Suprapubic skin (tissue), 4 donors: Measurements from ENCODE around the gene KRT8. TPM values are rescaled to one million over a fixed set of nuclear protein-coding genes. Genes with fewer than 3 reads are reported as not detected.
A peak's percentile ranks its signal among the peaks of the same experiment; 100 is the strongest.

Source experiments
- DNase-seq, 2 donors: peaks; one replicate each; pipeline ENCODE4 v3.0.0-alpha.2; 2019; ENCODE audit warnings: low spot score in 2 of 2
- H3K27ac ChIP-seq: fragments of 200-600 bp; sonication (generic); one replicate; pipeline ENCODE4 v1.5.1; 2019
- H3K27me3 ChIP-seq: fragments of 200-600 bp; sonication (generic); one replicate; pipeline ENCODE4 v1.5.1; 2019
- H3K36me3 ChIP-seq: fragments of 200-600 bp; sonication (generic); one replicate; pipeline ENCODE4 v1.5.1; 2019
- H3K4me1 ChIP-seq: fragments of 200-600 bp; sonication (generic); one replicate; pipeline ENCODE4 v1.5.1; 2019
- H3K4me3 ChIP-seq: fragments of 200-600 bp; sonication (generic); one replicate; pipeline ENCODE4 v1.5.1; 2019; ENCODE audit warnings: mild to moderate bottlenecking
- H3K9me3 ChIP-seq: fragments of 200-600 bp; sonication (generic); one replicate; pipeline ENCODE4 v1.5.1; 2019
- CTCF ChIP-seq, 2 donors: fragments of 200-600 bp in 1 of 2; fragments of 450-650 bp in 1 of 2; sonication (generic) in 1 of 2; IDR thresholded peaks; one replicate each; pipeline ENCODE4 v1.5.1; 2016 to 2019; ENCODE audit warnings: antibody characterized with exemption in 2 of 2, mild to moderate bottlenecking in 1 of 2, moderate library complexity in 1 of 2
- EP300 ChIP-seq: sonication (generic); formaldehyde crosslinking; IDR thresholded peaks from one replicate; pipeline ENCODE4 v1.6.1; 2017; ENCODE audit warnings: antibody characterized with exemption
- POLR2A ChIP-seq, 2 donors: fragments of 450-650 bp; IDR thresholded peaks; one replicate each; pipeline ENCODE4 v1.6.1; 2017; ENCODE audit warnings: antibody characterized with exemption in 2 of 2, mild to moderate bottlenecking in 2 of 2, moderate library complexity in 2 of 2
- POLR2AphosphoS5 ChIP-seq, 3 donors: sonication (generic); formaldehyde crosslinking; IDR thresholded peaks; one replicate each; pipeline ENCODE4 v1.6.1; 2017; ENCODE audit warnings: antibody characterized with exemption in 3 of 3
- WGBS: methylation state at CpG from one replicate; pipeline ENCODE4 v1.1.5; 2018; 5-methylcytosine and 5-hydroxymethylcytosine counted together
- total RNA-seq, 4 donors: library from RNA; depleted of rRNA; stranded (reverse); fragments of >200 nt; gene quantifications; one replicate each; pipeline ENCODE4 v1.1.0, GENCODE V29; 2016

Gene KRT8
- total RNA-seq, 4 donors from 2014 or later: 49.4 to 93.7 (median 65.9) TPM

DNA sequence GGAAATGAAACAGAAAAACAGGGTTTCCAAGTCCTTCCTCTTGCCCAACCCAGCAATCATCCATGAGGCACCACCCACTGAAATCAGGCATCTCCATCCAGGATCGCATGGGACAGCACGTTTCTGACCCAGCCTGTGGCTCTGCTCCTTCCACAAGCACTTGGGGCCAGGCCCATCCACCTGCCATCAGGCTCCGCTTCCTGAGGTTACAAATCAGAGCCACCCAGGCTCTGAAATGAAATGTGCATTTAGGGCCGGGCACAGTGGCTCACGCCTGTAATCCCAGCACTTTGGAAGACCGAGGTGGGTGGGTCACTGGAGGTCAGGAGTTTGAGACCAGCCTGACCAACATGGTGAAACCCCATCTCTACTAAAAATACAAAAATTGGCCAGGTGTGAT is 55.4 kb downstream of the KRT8 start:
- Histone ChIP-seq H3K4me1 (peaks cover 21% of the 10 kb centered on the region), H3K4me3 (no peak overlapping the region), H3K27ac (no peak overlapping the region), H3K27me3 (no peaks in the 10 kb centered on the region), H3K36me3 (no peaks in the 10 kb centered on the region), H3K9me3 (no peaks in the 10 kb centered on the region)
- WGBS: 68% methylated on average over 6 of the region's 6 CpGs
- DNase-seq: peak in 1 of 2 donors; percentile 45
- TF ChIP-seq POLR2A (IDR thresholded peaks at IDR 0.05) (no peak), POLR2AphosphoS5 (IDR thresholded peaks at IDR 0.05) (no peak), EP300 (no peak), CTCF (IDR thresholded peaks at IDR 0.05) (no peak)

DNA sequence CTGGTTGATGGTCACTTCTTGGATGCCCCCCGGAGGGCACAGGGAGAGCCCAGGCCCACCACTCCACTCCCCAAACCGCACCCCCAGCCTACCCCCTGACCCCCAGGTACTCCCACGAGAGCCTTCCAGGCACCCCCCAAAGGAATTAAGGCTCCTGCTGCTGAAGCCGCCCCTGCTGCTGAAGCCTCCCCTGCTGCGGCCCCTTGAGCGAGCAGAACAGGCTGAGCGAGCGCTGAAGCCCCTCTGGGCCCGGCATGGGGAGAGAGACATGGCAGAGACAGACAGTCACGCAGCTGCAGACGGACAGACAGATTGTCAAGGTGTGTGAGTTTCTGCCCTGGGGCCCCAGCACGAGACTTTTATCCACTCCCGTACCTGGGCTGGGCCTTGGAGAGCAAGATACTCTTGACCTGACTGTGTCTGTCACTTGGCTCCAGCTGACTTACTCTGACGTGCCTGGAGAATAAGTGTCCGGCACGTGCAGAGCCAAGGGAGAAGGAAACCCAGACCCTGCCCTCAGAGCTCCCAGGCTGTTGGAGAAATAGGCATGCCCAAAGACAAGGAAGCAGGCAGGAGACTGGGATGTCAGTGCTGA is 56.1 kb downstream of the KRT8 start, which contains the start of gene KRT78:
Gene KRT78, minus strand, starts transcription at position 334 of the 595 bp plus-strand sequence. Its CDS starts 64 bp downstream, at position 270.
- Histone ChIP-seq H3K4me1 (peaks cover 21% of the 10 kb centered on the region), H3K9me3 (no peaks in the 10 kb centered on the region), H3K4me3 (no peak within 1 kb of the TSS), H3K27me3 (no peaks in the 10 kb centered on the region), H3K36me3 (no peaks in the 10 kb centered on the region), H3K27ac (peak within 1 kb of the TSS; percentile 31)
- TF ChIP-seq CTCF (IDR thresholded peaks at IDR 0.05) (no peak), EP300 (no peak), POLR2AphosphoS5 (IDR thresholded peaks at IDR 0.05) (no peak), POLR2A (IDR thresholded peaks at IDR 0.05) (no peak)
- 52% methylated on average over 3 of the region's 16 CpGs for WGBS
- DNase-seq: peak in 1 of 2 donors; percentile 53

DNA sequence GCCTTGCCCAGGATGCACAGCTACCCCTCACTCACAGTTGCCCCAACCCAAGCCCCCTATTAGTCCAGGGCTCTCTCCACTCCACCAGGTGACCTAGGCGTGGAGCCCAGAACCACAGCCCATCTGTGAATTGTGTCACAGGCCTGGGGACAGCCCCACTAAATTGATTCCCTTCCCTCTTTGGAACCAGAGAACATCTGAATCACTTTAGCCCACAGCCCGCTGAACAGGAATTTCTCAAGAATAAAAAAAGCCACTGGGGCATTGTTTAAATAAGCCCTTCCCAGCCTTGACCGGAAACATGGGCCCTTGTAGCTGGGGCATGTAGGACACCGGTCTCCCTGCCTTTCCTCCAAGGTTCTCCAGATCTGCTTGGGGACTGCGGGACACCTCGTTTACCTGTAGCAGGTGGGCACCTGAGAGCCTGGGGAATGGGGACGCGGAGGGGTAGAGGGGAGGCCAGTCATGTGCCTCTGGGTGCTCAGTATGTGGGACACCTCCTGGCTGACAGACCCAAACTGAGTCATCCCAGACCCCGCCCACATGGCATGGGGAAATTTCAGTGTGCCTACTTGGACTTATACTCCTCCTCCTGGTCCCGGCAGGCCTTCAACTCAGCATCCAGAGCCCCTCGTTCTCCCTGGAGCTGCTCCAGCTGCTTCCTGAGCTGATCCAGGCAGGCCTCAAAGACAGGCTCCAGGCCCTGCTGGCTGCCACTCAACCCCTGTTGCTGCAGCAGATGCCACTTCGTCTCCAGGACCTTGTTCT is 57.4 kb downstream of the KRT8 start:
- DNase-seq: peak in 1 of 2 donors; percentile 62
- Histone ChIP-seq H3K4me1 (peaks cover 21% of the 10 kb centered on the region), H3K27ac (peak overlapping the region; percentile 31), H3K27me3 (no peaks in the 10 kb centered on the region), H3K9me3 (no peaks in the 10 kb centered on the region), H3K36me3 (no peaks in the 10 kb centered on the region), H3K4me3 (no peak overlapping the region)
- 67% methylated on average over 7 of the region's 12 CpGs for WGBS
- no peak for TF ChIP-seq CTCF (IDR thresholded peaks at IDR 0.05)
- no peak for TF ChIP-seq POLR2AphosphoS5 (IDR thresholded peaks at IDR 0.05)
- TF ChIP-seq EP300: no peak
- no peak for TF ChIP-seq POLR2A (IDR thresholded peaks at IDR 0.05)

Other genes starting within 250 kb of the KRT8 start
- 1,000 to 10,000 TPM; 4,815 to 9,656 (median 5,822) TPM for gene KRT1, start 224.7 kb downstream of the KRT8 start, total RNA-seq
- 100 to 1,000 TPM; 146 to 424 (median 275) TPM for gene KRT77, start 201.6 kb downstream of the KRT8 start, total RNA-seq
- gene KRT76, start 127.7 kb downstream of the KRT8 start, total RNA-seq: not detected
- gene KRT3, start 109.0 kb downstream of the KRT8 start, total RNA-seq: not detected
- 1 to 10 TPM in 2 of 4 donors, under 1 TPM in 2; 0.32 to 1.6 (median 0.76) TPM for gene KRT4, start 91.0 kb downstream of the KRT8 start, total RNA-seq
- 100 to 1,000 TPM in 3 of 4 donors, 10 to 100 TPM in 1; 48.8 to 202 (median 156) TPM for gene KRT79, start 70.8 kb downstream of the KRT8 start, total RNA-seq
- 100 to 1,000 TPM in 1 of 4 donors, 10 to 100 TPM in 3; 48.9 to 115 (median 80.0) TPM for gene KRT78, start 56.1 kb downstream of the KRT8 start, total RNA-seq
- gene KRT18, start 44.0 kb upstream of the KRT8 start, total RNA-seq: 100 to 1,000 TPM in 1 of 4 donors, 10 to 100 TPM in 3; 53.3 to 118 (median 71.0) TPM
- gene EIF4B, start 101.4 kb upstream of the KRT8 start, total RNA-seq: 100 to 1,000 TPM; 404 to 559 (median 485) TPM
- gene TNS2, start 145.0 kb upstream of the KRT8 start, total RNA-seq: 100 to 1,000 TPM in 2 of 4 donors, 10 to 100 TPM in 2; 22.8 to 122 (median 78.2) TPM
- gene SPRYD3, start 174.3 kb upstream of the KRT8 start, total RNA-seq: 10 to 100 TPM; 26.4 to 44.0 (median 34.4) TPM
- 10 to 100 TPM; 19.2 to 97.0 (median 59.6) TPM for gene IGFBP6, start 192.6 kb upstream of the KRT8 start, total RNA-seq
- not detected for gene SOAT2, start 198.4 kb upstream of the KRT8 start, total RNA-seq